Heart left ventricle (tissue), 13 donors: Measurements from ENCODE around the gene NYAP2.

Experiments used
- CTCF ChIP-seq, 12 donors: fragments of 200-600 bp; sonication (generic) in 4 of 12; IDR thresholded peaks; one replicate each; pipeline versions ENCODE4 v1.5.0 to v1.8.0; 2018 to 2022; ENCODE audit warnings: antibody characterized with exemption in 12 of 12, mild to moderate bottlenecking in 5 of 12
- POLR2A ChIP-seq, 2 donors: fragments of 450-650 bp; IDR thresholded peaks; one replicate each; pipeline ENCODE4 v1.6.1; 2017; ENCODE audit warnings: antibody characterized with exemption in 2 of 2, mild to moderate bottlenecking in 2 of 2, moderate library complexity in 2 of 2
- donor health status: ischemic (EF 13 %, LVEDD 7.1; RV severe dilation, severe dysfunction).
- donor health status: DM: no; HTN: yes; CAD: no.
- donor health status: DM: no; HTN: no; CAD: no.
- donor health status: ischemic (EF 25% LVEDD 6.9; RV normal size, moderate dysfunction).
- donor health status: ischemic (EF 25% LVEDD 5.7; RV mildly dilated, moderate dysfunction).
- donor health status: ischemic (EF 35%, LVEDD 5.7; RV mildly dilated, moderate dysfunction).
- donor health status: nonischemic (EF 11% LVEDD 7.7; RV severe dilation, severe dysfunction).
- donor health status: DM: yes; HTN: yes; CAD: no.
- donor health status: PGD.
- donor health status: ischemic (EF 29% LVEDD 5.4; RV normal size, mild dysfunction).
- donor health status: nonischemic (EF 23%, LVEDD 6.1; RV moderate dilation, normal function).

GRCh38 chr2:225428360-225428759, 28.9 kb downstream of the NYAP2 start:
- TF ChIP-seq CTCF (IDR thresholded peaks at IDR 0.05) (no peak), POLR2A (IDR thresholded peaks at IDR 0.05) (no peak)
